ENCODE data around the gene CYBC1.

DNA sequence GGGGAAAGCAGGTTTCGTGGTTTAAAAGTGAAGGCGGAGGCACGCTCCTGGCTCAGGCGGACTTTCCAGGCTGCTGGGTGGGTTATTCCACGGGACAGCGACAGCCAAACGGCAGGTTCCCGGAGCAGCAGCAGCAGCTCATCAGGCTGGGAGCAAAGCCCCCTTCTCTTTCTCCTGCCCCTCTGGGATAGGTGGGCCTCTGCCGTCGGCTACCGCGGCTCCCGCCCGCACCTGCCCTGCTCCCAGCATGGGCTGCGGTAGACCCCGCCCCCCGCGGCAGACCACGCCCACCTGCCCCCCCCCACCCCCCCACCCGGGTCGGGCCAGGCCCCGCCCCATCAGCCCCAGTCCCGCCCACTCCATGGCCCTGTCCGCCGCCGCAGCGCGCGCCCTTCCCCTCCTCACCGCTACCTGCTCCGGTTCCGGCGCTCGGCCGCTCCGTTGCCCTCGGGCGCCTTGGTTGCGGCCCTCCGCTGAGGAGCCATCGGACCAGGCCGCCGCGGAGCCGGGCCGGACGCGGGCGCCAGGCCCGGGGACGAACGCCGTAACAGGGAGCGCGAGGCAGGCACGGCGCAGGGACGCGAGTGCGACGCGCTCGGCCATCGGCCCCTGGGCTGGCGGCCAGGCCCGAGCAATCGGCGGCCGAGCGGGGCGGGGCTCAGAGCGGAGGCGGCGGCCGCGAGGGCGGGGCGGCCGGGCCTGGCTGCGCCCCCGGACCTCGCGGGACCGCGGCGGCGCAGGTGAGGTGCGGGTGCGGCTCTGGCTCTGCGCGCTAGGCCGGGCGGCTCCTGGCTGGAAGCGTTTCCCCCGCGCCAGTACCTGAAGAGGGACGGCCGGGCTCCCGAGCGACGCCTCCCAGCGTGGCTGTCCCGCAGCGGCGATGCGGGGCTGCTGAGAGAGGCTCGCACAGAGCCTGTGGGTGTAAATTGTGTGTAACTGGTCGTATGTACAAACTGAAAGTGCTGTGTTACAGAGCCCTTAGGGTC is 32.3 kb downstream of the CYBC1 start, which contains the start of the genes HEXD and OGFOD3:
- TF ChIP-seq TAF1 (IDR thresholded peaks at IDR 0.05; ENCODE audit: borderline replicate concordance, insufficient read depth, low read length): peak; percentile 65; the same call in 1 of the 2 replicates
- TF ChIP-seq SIN3A (IDR thresholded peaks at IDR 0.05; ENCODE audit: borderline replicate concordance, insufficient read depth, low read length): no peak; the same call in 1 of the 2 replicates
- peak; percentile 97 for TF ChIP-seq POLR2AphosphoS5 (IDR thresholded peaks at IDR 0.05; ENCODE audit: low read depth, low read length)

Data from PFSK-1 (cell line).